Transverse colon (tissue), 4 donors: ENCODE measurements around the gene WNK2. TPM values are rescaled to one million over a fixed set of nuclear protein-coding genes. Genes with fewer than 3 reads are reported as not detected.

ENCODE experiments used
- DNase-seq: peaks from one replicate; pipeline ENCODE4 v3.0.0-alpha.2; 2019
- H3K27ac ChIP-seq, 4 donors: fragments of 200-600 bp; sonication (generic); 2 replicates each; pipeline ENCODE4 v1.5.1; 2016 to 2018; ENCODE audit warnings: inconsistent platforms in 4 of 4
- H3K27me3 ChIP-seq: fragments of 200-600 bp; sonication (generic); 2 replicates; pipeline ENCODE4 v1.5.1; 2017; ENCODE audit warnings: inconsistent platforms
- H3K36me3 ChIP-seq, 4 donors: fragments of 200-600 bp; sonication (generic); 2 replicates each; pipeline ENCODE4 v1.5.1; 2017 to 2019; ENCODE audit warnings: inconsistent platforms in 4 of 4
- H3K4me1 ChIP-seq, 4 donors: fragments of 200-600 bp; sonication (generic); 2 replicates each; pipeline ENCODE4 v1.5.1; 2017 to 2020; ENCODE audit warnings: inconsistent platforms in 4 of 4
- H3K4me3 ChIP-seq, 4 donors: fragments of 200-600 bp; sonication (generic); 1 replicate in 1 of 4; 2 replicates in 3 of 4; pipeline versions ENCODE4 v1.5.1 to v1.6.1; 2017 to 2019; ENCODE audit warnings: inconsistent platforms in 4 of 4
- H3K9me3 ChIP-seq, 2 donors: fragments of 200-600 bp; sonication (generic); 2 replicates each; pipeline ENCODE4 v1.5.1; 2017 to 2019; ENCODE audit warnings: inconsistent platforms in 2 of 2
- EP300 ChIP-seq: sonication (generic); formaldehyde crosslinking; IDR thresholded peaks from one replicate; pipeline ENCODE4 v1.6.1; 2017; ENCODE audit warnings: antibody characterized with exemption, low read depth
- POLR2A ChIP-seq: fragments of 450-650 bp; IDR thresholded peaks from one replicate; pipeline ENCODE4 v1.6.1; 2016; ENCODE audit warnings: antibody characterized with exemption, mild to moderate bottlenecking, moderate library complexity
- POLR2AphosphoS5 ChIP-seq, 3 donors: sonication (generic); formaldehyde crosslinking; IDR thresholded peaks; one replicate each; pipeline ENCODE4 v1.6.1; 2016; ENCODE audit warnings: antibody characterized with exemption in 3 of 3
- WGBS, 2 donors: methylation state at CpG; one replicate each; pipeline ENCODE4 v1.1.5; 2018; ENCODE audit warnings: low coverage in 1 of 2; 5-methylcytosine and 5-hydroxymethylcytosine counted together
- in situ Hi-C, 4 donors: fragments of 200-750 bp; cut with MboI; loops; one replicate each; pipeline versions ENCODE4 v1.15.0 to v1.15.1; 2017; ENCODE audit warnings: low sequenced_read_pairs in 3 of 4, low pct_ligation_motif_present in 1 of 4, low pct_unique_long_range_greater_than_20kb in 1 of 4
- intact Hi-C: fragments of 100-400 bp; cut with DNase I; formaldehyde crosslinking; loops from one replicate; pipeline ENCODE4 v1.15.1; 2023; ENCODE audit warnings: low total_unique reads
- total RNA-seq, 4 donors: library from RNA; depleted of rRNA; stranded (reverse); fragments of >200 nt; gene quantifications; one replicate each; pipeline ENCODE4 v1.1.0, GENCODE V29; 2016
- TF ChIP-seq, protein P1 (sequence below), 5 experiments: fragments of 200-600 bp in 3 of 5; fragments of 450-650 bp in 2 of 5; sonication (generic) in 3 of 5; IDR thresholded peaks; 1 replicate in 2 of 5; 2 replicates in 3 of 5; pipeline ENCODE4 v1.5.1; 2016 to 2017; ENCODE audit warnings: antibody characterized with exemption in 5 of 5, inconsistent platforms in 3 of 5, mild to moderate bottlenecking in 2 of 5, moderate library complexity in 1 of 5

WNK2 gene
- total RNA-seq, 4 donors from 2014 or later, result 133 to 618 (median 157) TPM

DNA sequence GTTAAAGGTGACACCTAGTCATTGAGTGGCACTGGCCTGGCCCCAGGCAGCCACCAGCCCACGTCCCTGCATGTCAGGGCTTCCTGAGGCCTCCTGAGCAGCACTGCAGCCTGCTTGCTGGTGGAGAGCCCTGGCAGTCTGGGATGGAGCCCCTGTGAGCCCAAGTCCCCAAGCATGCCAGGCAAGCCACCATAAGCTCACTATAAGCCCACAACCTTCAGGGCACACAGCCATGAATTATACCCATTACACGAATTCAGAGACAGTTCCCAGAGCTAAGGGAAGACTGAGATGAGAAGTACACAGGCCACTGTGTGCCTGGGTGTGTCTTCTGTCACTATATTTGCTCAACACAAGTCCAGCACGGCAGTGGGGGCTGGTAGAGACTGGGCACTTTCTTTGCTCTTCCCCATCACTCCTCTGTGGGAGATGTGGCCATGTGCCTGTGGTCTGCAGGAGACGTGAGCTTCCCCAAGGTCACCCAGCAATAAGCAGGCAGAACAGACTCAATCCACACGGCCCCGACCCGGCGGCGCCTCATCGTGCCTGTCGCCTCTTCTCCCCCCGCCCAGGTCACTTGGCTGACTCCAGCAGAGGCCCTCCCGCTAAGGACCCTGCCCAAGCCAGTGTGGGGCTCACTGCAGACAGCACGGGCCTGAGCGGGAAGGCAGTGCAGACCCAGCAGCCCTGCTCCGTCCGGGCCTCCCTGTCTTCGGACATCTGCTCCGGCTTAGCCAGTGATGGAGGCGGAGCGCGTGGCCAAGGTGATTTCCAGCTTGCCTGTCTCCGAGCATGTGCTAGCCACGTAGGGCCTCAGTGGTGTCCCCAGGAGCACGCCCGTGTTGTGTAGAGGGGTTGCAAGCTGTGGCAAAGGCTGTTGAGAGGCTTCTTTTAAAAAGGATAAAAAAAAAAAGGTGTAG, 114.8 kb downstream of the WNK2 start:
- DNase-seq, result no peak
- peak overlapping the region; percentile 15 to 76 (median 24) for H3K27ac ChIP-seq
- WGBS, 2 donors, result 71% methylated on average over 25 of the region's 26 CpGs; no CpG with 5 or more reads in 1 of the 2 donors

DNA sequence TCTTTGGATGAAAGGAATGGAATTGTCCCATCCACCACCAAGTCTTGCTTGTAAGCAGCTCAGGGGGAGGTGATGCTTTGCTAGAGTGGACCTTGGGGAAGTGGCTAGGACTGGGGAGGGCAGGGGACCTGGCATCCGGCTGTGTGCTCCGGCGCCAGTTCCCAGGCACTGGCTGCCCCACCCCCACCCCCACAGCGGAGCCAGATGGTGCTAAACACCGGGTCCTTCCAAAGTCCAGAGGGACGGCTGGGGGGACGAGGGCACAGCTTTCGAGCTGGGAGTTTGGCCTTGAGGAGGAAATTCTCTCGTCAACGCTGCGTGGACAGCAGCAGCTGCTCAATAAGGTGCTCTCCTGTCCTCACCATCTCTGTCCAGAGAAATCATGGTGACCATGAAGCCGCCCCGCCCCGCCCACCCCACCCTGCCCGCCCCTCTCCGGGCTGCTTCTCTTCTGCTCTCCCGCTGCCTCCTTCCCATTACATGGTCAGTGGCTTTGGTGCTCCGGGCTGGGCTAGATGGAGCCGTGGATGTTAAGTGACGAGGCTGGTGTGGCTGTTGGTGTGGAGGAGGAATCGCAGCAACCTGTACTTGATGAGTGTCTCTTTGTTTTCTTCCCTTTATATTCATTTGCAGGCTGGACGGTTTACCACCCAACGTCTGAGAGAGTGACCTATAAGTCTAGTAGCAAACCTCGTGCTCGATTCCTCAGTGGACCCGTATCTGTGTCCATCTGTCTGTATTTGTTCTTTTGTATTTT, 115.7 kb downstream of the WNK2 start:
- intact Hi-C loops, result loop anchor here (5.0 kb wide), 1 partner anchor 142 kb away; no protein-coding TSS in a partner anchor

More for the DNA sequence above, 114.8 kb downstream of the WNK2 start:
- Histone ChIP-seq H3K4me3 (no peak overlapping the region), H3K27me3 (no peaks in the 10 kb centered on the region), H3K36me3 (no peaks in the 10 kb centered on the region), H3K9me3 (no peaks in the 10 kb centered on the region), H3K4me1 (peaks cover 7 to 60% (median 37%) of the 10 kb centered on the region in 4 donors)
- TF ChIP-seq POLR2AphosphoS5 (IDR thresholded peaks at IDR 0.05), result no peak
- TF ChIP-seq POLR2A, result no peak
- TF ChIP-seq EP300, result no peak
- TF ChIP-seq, protein P1, sequence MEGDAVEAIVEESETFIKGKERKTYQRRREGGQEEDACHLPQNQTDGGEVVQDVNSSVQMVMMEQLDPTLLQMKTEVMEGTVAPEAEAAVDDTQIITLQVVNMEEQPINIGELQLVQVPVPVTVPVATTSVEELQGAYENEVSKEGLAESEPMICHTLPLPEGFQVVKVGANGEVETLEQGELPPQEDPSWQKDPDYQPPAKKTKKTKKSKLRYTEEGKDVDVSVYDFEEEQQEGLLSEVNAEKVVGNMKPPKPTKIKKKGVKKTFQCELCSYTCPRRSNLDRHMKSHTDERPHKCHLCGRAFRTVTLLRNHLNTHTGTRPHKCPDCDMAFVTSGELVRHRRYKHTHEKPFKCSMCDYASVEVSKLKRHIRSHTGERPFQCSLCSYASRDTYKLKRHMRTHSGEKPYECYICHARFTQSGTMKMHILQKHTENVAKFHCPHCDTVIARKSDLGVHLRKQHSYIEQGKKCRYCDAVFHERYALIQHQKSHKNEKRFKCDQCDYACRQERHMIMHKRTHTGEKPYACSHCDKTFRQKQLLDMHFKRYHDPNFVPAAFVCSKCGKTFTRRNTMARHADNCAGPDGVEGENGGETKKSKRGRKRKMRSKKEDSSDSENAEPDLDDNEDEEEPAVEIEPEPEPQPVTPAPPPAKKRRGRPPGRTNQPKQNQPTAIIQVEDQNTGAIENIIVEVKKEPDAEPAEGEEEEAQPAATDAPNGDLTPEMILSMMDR (IDR thresholded peaks at IDR 0.05), result no peak
- intact Hi-C loops, result no loop called here
- in situ Hi-C loops, result no loop called here

DNA sequence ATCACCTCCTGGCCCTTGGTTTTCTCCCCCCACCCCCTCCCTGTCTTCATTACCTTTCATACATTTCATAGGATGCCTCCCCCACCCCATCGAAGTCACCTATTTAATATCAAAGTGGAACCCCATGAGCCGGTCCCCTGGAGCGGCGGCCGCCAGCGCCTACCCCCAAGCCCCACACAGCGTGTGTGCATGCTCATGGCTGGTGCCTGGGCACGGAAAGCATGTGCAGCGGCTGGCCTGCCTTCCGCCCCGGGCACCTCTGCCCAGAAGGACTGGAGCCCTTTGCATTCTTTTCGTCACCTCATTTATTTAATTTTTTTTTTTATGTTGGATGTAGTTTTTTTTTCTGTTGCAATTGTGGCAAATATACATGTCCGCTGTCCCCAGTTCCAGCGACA, 116.2 kb downstream of the WNK2 start:
- H3K4me1 ChIP-seq, result peaks cover 7 to 51% (median 33%) of the 10 kb centered on the region in 4 donors
- in situ Hi-C loops (loop anchor here (10.0 to 25.0 kb wide), 3 partner anchors 135 to 288 kb away; no protein-coding TSS in a partner anchor), intact Hi-C loops (loop anchor here (5.0 kb wide), 1 partner anchor 143 kb away; no protein-coding TSS in a partner anchor)
- WGBS, 2 donors, result 73 to 86% methylated on average over 3 to 14 of the region's 14 CpGs
- no peak for TF ChIP-seq POLR2A
- TF ChIP-seq, protein P1 (IDR thresholded peaks at IDR 0.05), result no peak
- no peak for TF ChIP-seq POLR2AphosphoS5 (IDR thresholded peaks at IDR 0.05)
- no peak for TF ChIP-seq EP300
- H3K27ac ChIP-seq, result peak overlapping the region in 2 of 4 donors; percentile 26 to 76
- H3K9me3 ChIP-seq, result no peaks in the 10 kb centered on the region
- DNase-seq, result no peak
- no peaks in the 10 kb centered on the region for H3K27me3 ChIP-seq
- no peaks in the 10 kb centered on the region for H3K36me3 ChIP-seq
- H3K4me3 ChIP-seq, result no peak overlapping the region

More for the DNA sequence above, 115.7 kb downstream of the WNK2 start:
- Histone ChIP-seq H3K36me3 (no peaks in the 10 kb centered on the region), H3K27ac (peak overlapping the region in 3 of 4 donors; percentile 7 to 76 (median 26)), H3K4me1 (peaks cover 7 to 57% (median 35%) of the 10 kb centered on the region in 4 donors), H3K27me3 (no peaks in the 10 kb centered on the region), H3K9me3 (no peaks in the 10 kb centered on the region), H3K4me3 (no peak overlapping the region)
- DNase-seq, result no peak
- in situ Hi-C loops, result loop anchor here (10.0 to 25.0 kb wide), 3 partner anchors 135 to 287 kb away; no protein-coding TSS in a partner anchor
- TF ChIP-seq POLR2A (no peak), POLR2AphosphoS5 (IDR thresholded peaks at IDR 0.05) (peak in 1 of 3 donors; percentile 14), EP300 (no peak)
- TF ChIP-seq, protein P1 (IDR thresholded peaks at IDR 0.05), result no peak
- 0 to 55% methylated on average over 1 to 26 of the region's 26 CpGs for WGBS, 2 donors
